ENCODE results near the gene CDK5RAP3. TPM values are rescaled to one million over a fixed set of nuclear protein-coding genes. Genes with fewer than 3 reads are reported as not detected.
"Not testable (repeated sequence)": the region's sequence is repeated elsewhere in the genome, so short reads cannot be mapped to it uniquely, and the experiment has no call there.

CDK5RAP3 gene
- polyA plus RNA-seq, 1 donor = 80.2 TPM

DNA sequence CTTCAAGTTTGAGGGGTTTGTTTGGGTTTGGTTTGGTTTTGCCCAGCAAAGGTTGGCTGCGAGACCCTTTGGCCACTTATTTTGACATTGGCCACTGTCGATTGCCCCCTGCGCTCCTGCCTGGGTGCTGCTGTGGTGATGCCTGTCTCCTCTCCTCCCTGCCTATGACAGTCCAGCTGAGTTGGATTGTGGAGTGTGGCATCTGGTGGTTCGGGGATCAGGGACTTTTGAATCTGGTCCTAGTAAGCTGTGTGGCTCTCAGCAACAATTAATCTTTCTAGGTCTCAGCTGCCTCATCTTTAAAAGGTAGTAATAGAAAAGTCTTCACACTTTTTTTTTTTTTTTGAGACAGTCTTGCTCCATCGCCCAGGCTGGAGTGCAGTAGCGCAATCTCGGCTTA is 27.1 kb downstream of the CDK5RAP3 start:
- DNase-seq (ENCODE audit: low read depth) = no peak

DNA sequence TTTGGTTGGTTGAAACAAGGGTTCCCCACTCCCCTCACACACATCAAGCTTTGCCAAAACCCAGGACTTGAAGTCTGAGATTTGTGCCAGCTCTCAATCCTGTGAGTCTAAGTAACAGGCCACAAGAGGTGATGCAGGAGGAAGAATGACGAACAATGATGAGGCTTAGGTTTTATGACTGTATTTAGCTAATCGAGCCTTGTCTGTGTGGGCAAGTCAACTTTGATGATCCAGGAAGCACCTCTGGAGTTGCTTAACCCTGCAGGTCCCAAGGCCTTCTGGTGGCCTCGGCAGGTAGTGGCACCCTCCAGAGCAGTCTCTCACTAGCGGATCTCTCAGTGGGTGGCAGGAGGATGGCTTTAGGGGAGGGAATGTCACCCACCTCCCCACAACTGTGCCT is 28.7 kb downstream of the CDK5RAP3 start:
- no peak for DNase-seq (ENCODE audit: low read depth)

DNA sequence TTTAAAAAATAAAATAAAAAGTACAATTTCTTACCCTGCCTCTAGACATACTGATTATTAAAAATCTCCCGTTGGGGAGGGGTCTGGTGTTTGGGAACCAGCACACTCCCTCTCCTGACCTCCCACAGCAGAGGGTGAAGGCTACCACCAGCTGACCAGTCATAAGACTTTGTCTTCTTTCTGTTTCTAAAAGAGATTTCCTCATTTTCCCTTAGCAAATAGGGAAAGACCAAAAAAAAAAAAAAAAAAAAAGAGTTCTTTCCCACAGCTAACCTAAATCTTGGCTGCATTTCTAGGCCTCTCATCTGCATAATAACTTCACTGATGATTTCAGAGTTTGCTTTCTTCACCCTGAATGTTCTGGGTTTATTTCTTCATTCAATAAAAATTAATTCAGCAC is 30.3 kb downstream of the CDK5RAP3 start:
- no peak for DNase-seq (ENCODE audit: low read depth)

- not testable (repeated sequence) for DNase-seq (ENCODE audit: low read depth)
These were observed 30.7 kb downstream of the CDK5RAP3 start for GRCh38 chr17:48001657-48002056.

DNA sequence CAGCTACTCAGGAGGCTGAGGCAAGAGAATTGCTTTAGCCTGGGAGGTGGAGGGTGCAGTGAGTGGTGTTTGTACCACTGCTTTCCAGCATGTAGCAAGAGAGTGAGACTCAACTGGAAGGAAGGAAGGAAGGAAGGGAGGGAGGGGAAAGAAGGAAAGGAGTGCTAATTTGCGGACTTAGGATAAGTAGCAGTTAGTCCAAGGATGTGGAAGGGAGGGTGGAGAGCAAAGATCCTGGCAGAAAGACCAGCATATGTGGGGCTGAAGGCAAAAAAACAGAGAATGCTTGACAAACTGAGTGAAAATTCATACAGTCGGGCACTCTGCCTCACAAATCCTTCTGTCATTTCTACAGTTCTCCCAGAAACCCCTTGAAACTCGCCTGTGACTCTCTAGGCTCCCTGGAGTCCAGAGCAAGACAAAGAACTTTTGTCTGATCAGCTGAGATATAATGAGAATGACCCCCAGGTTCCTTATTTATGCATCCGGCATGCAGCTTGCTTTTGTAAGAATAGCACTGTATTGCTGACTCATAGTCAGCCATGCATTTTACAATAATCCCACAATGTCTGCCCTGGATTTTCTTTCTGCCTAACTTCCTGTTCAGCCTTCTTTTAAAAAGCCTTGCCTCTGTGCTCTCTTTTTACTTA is 31.5 kb downstream of the CDK5RAP3 start:
- no peak for DNase-seq (ENCODE audit: low read depth)

DNA sequence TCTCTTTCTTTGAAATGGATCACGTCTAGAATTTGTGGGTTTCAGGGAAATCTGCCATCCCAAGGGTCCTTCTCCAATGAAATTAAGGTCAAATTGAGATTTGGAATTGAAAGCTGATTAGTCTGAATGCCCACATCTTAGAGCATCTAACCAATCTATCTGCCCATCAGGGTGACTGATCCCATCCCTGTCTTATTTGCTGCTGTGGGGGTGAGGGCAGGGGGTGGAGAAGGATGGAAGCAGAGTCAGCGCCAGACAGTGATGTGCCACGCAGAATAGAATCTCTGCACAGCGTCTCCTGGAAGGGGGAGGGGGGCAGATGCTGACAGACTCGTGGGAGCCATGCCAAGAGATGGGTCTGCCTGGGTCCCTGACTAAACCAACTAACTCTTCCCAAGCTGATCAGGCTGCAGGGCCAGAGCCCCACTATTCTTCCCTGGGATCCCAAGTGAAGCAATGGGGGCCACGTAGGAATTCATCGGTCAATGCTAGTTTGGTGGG is 32.1 kb downstream of the CDK5RAP3 start:
- no peak for DNase-seq (ENCODE audit: low read depth)

DNA sequence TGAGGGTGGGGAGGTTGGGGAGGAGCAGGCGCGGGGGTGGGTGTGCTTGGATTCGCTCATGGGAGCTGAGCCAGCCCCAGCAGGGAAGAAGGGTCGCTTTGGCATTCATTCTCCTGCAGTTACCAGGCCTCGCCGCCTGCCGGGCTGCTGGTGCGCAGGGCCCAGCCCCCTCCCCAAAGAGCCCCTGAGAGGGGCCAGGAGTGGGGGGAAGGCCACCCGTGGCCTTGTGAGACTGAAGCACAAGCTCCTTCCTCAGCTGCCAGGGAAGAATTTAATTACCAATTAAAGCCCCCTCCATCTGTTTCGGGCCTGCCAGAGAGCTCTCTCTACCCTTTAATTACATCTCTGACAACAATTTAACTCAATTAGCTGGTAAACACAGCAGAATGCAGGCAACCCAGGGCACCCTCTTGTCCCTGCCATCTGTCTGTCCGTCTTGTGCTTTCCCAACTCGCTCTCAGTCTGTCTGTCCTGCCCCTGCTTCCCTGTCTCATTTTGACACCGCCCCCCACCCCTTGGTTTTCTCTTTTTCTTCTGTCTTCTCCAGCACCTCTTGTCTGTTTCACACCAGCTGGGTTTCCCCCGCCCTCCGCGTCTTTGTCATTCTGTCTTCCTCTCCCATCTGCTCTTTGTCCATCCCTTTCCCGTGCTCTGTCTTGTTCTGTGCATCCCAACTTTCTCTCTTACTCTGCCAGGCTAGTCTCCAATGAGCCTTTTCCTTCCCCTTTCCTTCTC is 32.7 kb downstream of the CDK5RAP3 start:
- no peak for DNase-seq (ENCODE audit: low read depth)

- no peak for DNase-seq (ENCODE audit: low read depth)
These were observed 34.1 kb downstream of the CDK5RAP3 start for GRCh38 chr17:48004983-48005382.

DNA sequence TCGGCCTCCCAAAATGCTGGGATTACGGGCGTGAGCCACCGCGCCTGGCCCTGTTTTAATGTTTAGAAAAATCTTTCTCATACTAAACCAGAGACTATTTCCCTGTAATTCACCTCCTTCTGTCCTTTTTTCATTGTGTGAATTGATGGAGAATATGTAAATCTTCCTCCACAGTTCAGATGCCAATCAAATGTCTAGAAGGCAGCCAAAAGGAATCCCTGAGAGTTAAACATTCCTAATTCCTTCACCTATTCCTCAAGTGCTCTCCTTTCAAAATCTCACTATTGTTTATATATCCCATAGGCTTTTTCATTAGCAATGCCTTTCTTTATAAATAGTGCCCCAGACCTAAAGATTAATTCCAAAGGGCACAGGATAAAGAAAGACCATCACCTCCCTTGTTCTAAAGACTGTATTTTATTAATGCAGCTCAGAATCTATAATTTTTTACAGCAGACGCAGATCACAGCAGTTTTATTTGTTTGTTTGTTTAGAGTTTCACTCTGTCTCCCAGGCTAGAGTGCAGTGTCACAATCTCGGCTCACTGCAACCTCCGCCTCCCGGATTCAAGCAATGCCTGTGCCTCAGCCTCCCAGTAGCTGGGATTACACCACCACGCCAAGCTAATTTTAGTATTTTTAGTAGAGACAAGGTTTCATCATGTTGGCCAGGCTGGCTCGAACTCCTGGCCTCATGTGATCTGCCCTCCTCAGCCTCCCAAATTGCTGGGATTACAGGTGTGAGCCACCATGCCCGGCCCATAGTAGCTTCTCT is 36.2 kb downstream of the CDK5RAP3 start:
- no peak for DNase-seq (ENCODE audit: low read depth)

- DNase-seq (ENCODE audit: low read depth) = no peak
These were observed 39.3 kb downstream of the CDK5RAP3 start for GRCh38 chr17:48010193-48010592.

GRCh38 chr17:48011405-48012150 is 40.7 kb downstream of the CDK5RAP3 start:
- no peak for DNase-seq (ENCODE audit: low read depth)

GRCh38 chr17:48012151-48012520 is 41.2 kb downstream of the CDK5RAP3 start:
- DNase-seq (ENCODE audit: low read depth) = no peak

DNA sequence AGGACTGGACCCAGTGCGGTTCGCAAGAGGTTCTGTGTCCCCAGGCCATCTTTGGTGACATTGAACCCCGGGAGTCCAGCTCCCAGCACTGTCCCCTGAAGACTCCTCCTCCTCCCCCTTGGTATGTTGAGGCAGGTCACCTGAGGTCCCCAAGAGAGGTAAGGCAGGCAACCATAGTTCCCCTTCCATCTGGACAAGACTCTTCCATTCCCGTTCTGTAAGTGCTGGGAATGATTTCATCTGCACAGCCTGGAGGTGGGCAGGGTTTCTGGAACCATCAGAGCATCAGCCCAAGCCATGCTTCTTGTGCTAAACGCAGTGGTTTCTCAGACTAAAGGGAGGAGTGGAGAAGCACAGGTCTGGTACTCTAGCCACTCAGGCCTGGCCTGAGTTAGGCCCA is 41.7 kb downstream of the CDK5RAP3 start:
- DNase-seq (ENCODE audit: low read depth) = no peak

DNA sequence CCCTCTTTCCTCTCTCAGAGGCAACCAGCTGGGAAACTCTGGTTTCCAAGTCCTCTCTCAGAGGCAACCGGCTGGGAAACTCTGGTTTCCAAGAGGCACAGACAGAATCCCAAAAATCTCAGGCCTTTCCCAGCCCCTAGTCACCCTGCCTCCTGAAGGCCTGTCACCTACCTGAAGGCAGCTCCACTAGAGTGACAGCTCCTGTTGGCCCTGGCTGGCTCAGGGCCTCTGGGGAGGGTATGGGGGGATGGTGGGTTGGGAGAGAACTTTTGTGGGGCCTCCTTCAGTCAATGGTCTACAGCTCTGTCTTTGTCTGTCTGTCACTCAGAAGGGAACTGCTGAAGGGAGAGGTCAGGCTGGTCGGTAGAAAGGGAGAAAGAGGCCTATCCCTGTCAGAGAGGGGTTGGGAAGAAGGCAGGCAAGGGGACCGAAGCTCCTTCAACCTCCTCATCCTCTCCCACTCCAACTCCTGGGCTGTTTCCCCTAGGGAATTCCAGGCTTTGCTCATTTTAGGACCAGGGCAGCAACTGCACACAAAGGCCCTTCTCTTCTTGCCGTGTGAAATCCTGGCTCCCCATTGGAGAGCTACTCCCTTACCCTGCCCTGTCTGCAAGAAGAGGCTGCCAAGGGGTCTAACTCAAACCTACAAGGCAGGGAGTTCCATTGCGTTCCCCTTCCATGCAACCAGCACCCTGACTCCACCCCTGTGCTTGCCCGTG is 43.1 kb downstream of the CDK5RAP3 start:
- DNase-seq (ENCODE audit: low read depth) = no peak

GRCh38 chr17:48014595-48015111 is 43.7 kb downstream of the CDK5RAP3 start:
- no peak for DNase-seq (ENCODE audit: low read depth)

GRCh38 chr17:48016112-48016511 is 45.2 kb downstream of the CDK5RAP3 start:
- no peak for DNase-seq (ENCODE audit: low read depth)

DNA sequence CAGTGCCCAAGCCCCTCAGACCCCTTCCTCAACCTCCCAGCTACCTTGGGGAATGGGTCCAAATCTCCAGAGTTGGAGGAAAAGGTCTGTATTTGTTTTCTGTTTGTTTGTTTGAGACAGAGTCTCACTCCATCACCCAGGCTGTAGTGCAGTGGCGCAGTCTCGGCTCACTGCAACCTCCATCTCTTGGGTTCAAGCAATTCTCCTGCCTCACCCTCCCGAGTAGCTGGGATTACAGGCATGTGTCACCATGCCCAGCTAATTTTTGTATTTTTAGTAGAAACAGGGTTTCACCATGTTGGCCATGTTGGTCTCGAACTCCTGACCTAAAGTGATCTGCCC is 46.9 kb downstream of the CDK5RAP3 start:
- not testable (repeated sequence) for DNase-seq (ENCODE audit: low read depth)

DNA sequence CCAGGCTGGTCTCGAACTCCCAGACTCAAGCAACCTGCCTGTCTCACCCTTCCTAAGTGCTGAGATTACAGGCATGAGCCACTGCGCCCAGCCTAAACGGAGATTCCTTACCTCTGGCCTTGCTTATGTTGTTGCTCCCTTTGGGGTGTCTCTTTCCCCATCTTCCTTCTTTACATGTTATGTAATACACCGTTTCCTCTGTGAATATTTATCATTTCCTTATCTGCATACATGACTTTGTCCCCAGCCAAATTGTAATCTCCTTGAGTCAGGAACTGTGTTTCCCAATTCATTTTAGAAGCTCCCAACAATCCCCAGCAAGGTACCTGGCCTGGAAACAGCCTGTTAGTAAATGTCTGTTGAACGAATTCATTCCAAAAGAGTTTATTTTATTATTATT is 51.0 kb downstream of the CDK5RAP3 start:
- DNase-seq (ENCODE audit: low read depth) = no peak

DNA sequence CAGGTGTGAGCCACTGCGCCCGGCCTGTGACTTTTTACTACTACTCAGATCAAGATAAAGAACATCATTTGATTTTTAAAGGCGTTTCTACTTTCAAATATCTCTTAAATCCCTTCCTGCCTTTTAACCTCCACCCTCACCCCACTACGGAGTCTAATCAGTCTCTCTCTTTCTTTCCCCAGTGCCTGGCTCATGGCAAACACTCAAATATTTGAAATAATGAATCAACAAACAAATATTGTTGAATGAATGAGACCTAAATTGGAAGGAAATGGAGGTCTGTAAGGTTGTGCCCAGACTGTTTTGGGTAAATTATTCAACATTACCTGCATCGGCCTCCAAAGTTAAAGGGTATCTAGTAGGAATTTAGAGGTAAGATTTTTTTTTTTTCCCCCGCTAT is 52.0 kb downstream of the CDK5RAP3 start:
- DNase-seq (ENCODE audit: low read depth) = no peak

- DNase-seq (ENCODE audit: low read depth) = no peak
These were observed 52.7 kb downstream of the CDK5RAP3 start for GRCh38 chr17:48023400-48024148.

Measured in forelimb muscle (tissue), 1 donor.